Stimulated activated CD8-positive, alpha-beta memory T cell treated with anti-CD3 and anti-CD28 coated beads, Interleukin-7, amount 100 ng/mL, for 24 hours (primary cell): ENCODE measurements around the gene CAMTA1.
"Not testable (repeated sequence)": the region's sequence is repeated elsewhere in the genome, so short reads cannot be mapped to it uniquely, and the experiment has no call there.

Source experiments
- DNase-seq: peaks from one replicate; pipeline ENCODE4 v3.0.0-alpha.2; 2020; ENCODE audit warnings: low read depth

The CAMTA1 gene

GRCh38 chr1:7372477-7373120 is 587.3 kb downstream of the CAMTA1 start:
- no peak for DNase-seq

- DNase-seq = no peak
Observed at GRCh38 chr1:7373251-7373650, 588.0 kb downstream of the CAMTA1 start.

- DNase-seq = no peak
Observed at GRCh38 chr1:7373876-7374562, 588.8 kb downstream of the CAMTA1 start.

- no peak for DNase-seq
Observed at GRCh38 chr1:7374563-7375160, 589.4 kb downstream of the CAMTA1 start.

- DNase-seq = no peak
Observed at GRCh38 chr1:7375329-7375728, 590.1 kb downstream of the CAMTA1 start.

GRCh38 chr1:7375781-7376660 is 590.8 kb downstream of the CAMTA1 start:
- no peak for DNase-seq

- no peak for DNase-seq
Observed at GRCh38 chr1:7376676-7377075, 591.4 kb downstream of the CAMTA1 start.

GRCh38 chr1:7378346-7379130 is 593.3 kb downstream of the CAMTA1 start:
- DNase-seq = no peak

GRCh38 chr1:7379441-7379971 is 594.3 kb downstream of the CAMTA1 start:
- DNase-seq = no peak

- DNase-seq = not testable (repeated sequence)
Observed at GRCh38 chr1:7380068-7380467, 594.8 kb downstream of the CAMTA1 start.

GRCh38 chr1:7380712-7381111 is 595.5 kb downstream of the CAMTA1 start:
- DNase-seq = no peak

GRCh38 chr1:7381729-7382128 is 596.5 kb downstream of the CAMTA1 start:
- DNase-seq = not testable (repeated sequence)

- DNase-seq = no peak
Observed at GRCh38 chr1:7382971-7383370, 597.7 kb downstream of the CAMTA1 start.

- no peak for DNase-seq
Observed at GRCh38 chr1:7383671-7384520, 598.6 kb downstream of the CAMTA1 start.

GRCh38 chr1:7384679-7385078 is 599.4 kb downstream of the CAMTA1 start:
- no peak for DNase-seq

- DNase-seq = no peak
Observed at GRCh38 chr1:7385471-7386225, 600.4 kb downstream of the CAMTA1 start.

- no peak for DNase-seq
Observed at GRCh38 chr1:7386226-7387052, 601.2 kb downstream of the CAMTA1 start.

- DNase-seq = no peak
Observed at GRCh38 chr1:7387053-7387927, 602.0 kb downstream of the CAMTA1 start.
